Measurements from ENCODE around the gene CMTM4.
"Not testable (repeated sequence)": the region's sequence is repeated elsewhere in the genome, so short reads cannot be mapped to it uniquely, and the experiment has no call there.

Gene CMTM4

DNA sequence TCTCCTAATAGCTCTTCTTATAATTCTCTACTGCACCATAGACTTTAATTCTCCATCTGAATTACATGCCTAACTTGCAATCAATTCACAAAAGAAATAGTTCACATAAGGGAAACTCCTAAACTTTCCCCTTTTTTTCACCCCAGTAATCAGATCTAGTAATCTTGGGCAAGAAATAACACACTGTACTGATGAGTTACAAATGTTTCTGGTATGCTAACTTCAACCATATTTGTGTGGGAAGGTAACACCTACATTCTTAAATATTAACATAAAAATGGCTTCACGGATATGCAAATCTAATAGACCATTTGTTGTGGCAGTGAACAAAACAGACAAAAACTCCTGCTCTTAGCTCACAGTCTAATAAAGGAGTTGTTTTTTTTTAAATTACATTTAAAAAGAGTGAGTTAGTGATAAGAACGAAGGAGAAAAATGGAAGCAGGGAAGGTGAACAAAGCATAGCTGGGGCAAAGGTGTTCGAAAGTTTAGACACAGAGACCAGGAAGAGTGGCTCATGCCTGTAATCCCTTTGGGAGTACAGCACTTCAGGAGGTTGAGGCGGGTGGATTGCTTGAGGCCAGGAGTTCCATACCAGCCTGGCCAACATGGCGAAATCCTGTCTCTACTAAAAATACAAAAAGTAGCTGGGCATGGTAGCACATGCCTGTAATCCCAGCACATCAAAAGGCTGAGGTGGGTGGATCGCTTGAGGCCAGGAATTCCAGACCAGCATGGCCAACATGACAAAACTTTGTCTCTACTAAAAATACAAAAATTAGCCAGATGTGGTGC lies 57.3 kb downstream of the CMTM4 start:
- DNase-seq, result no peak

GRCh38 chr16:66637806-66638205 lies 58.7 kb downstream of the CMTM4 start:
- DNase-seq, result no peak

DNA sequence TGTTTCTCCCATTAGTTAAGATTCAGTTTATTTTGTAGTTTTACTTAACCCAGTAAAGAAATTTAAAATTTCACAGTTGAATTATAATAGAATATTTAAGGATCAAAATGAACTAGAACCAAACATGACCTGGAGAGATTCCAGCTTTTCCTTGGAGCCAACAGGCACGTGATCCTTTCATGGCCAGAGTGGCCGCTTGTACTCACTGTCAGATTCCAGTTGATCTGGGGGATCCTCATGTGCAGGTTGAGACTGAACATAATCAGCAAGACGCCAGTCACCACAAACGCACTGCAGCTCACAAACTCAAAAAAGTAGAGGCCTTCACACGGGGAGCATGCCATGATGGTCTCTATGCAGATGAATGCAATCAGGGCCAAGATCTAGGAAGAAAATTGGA lies 60.3 kb downstream of the CMTM4 start:
- no peak for DNase-seq

- DNase-seq, result no peak
Measured at GRCh38 chr16:66635406-66635805, 61.1 kb downstream of the CMTM4 start.

GRCh38 chr16:66634527-66635196 lies 61.9 kb downstream of the CMTM4 start:
- DNase-seq, result no peak

DNA sequence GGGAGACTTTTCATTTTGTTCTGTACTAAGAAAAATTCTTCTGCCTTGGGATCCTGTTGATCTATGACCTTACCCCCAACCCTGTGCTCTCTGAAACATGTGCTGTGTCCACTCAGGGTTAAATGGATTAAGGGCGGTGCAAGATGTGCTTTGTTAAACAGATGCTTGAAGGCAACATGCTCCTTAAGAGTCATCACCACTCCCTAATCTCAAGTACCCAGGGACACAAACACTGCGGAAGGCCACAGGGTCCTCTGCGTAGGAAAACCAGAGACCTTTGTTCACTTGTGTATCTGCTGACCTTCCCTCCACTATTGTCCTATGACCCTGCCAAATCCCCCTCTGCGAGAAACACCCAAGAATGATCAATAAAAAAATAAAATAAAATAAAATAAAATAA lies 65.0 kb downstream of the CMTM4 start:
- not testable (repeated sequence) for DNase-seq

GRCh38 chr16:66630561-66631260 lies 65.8 kb downstream of the CMTM4 start:
- not testable (repeated sequence) for DNase-seq

- DNase-seq, result no peak
Measured at GRCh38 chr16:66629856-66630255, 66.7 kb downstream of the CMTM4 start.

- not testable (repeated sequence) for DNase-seq
Measured at GRCh38 chr16:66627611-66628378, 68.7 kb downstream of the CMTM4 start.

GRCh38 chr16:66623755-66624154 lies 72.8 kb downstream of the CMTM4 start:
- DNase-seq, result no peak

DNA sequence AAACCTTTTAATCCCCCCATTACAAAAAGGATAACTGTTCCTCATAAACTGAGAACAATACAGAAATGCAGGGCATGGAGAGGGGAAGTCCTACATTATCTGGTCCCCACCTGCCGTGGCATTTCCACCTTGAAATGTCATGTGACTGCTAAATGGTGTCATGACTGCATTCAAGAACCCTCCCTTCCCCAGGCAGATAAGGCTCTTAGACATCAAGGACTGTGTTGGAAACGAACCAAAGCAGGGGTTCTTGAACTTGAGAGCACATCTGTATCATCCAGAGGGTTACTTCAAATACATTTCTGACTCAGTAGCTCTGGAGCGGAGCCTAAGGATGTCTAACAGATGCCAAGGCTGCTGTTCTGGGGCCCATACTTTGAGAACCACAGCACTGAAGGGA lies 73.7 kb downstream of the CMTM4 start:
- no peak for DNase-seq

- DNase-seq, result no peak
Measured at GRCh38 chr16:66621973-66622372, 74.6 kb downstream of the CMTM4 start.

DNA sequence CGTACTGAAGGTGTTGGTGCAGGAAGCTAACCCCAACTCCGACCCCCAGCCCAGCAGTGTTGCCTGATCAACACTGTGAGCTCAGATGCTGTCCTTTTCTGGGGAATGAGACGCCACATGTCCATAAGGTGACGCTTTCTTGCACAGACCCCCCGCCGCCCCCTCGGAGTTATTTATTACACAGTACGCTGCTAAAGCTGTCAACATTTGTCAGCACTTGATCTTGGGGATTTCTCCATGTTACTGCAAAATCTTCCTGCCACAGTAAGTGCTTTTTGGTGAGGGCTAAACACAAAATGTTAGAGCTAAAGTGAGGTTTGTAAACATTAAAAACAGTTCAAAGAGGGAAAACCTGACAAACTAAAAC lies 76.1 kb downstream of the CMTM4 start:
- DNase-seq, result no peak

DNA sequence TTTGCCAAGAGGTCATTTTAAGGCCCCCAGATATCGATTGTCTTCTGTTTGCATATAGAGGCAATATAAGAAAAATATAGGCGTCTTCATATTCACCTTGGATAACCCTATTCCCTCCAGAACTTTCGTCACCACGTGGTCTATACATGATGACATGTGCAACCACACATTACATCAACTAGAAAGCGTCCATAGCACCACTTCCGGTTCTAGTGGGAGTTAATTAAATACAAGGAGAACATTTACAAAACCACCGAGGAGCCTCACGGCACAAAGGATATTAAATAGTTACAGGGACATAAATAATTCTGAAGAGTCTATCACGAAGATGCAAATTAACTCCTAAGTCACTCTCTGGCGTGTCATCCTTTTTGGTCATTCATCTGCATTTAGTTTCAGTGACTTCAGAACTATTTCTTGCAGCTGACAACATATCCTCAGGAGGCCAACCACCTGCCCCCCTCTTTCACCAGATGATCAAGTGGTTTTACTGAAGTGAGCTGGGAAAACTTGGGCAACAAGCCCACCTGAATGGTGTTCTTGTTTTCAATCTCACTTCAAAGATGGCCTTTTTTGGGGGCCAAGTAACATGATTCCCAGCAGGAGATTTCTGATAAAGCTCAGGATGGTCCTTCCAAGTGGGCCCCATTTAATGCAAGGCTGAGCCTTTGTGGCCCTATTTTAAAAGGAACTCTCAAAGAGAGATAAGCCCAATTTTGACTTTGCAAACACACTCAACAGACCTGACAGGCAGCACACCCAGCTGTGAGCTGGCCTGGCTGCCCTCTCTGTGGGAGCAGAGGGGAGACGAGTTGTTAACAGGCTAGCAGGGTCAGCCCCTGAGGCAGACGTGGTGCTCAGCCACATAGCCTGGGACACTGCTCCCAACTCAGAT lies 76.8 kb downstream of the CMTM4 start:
- no peak for DNase-seq

DNA sequence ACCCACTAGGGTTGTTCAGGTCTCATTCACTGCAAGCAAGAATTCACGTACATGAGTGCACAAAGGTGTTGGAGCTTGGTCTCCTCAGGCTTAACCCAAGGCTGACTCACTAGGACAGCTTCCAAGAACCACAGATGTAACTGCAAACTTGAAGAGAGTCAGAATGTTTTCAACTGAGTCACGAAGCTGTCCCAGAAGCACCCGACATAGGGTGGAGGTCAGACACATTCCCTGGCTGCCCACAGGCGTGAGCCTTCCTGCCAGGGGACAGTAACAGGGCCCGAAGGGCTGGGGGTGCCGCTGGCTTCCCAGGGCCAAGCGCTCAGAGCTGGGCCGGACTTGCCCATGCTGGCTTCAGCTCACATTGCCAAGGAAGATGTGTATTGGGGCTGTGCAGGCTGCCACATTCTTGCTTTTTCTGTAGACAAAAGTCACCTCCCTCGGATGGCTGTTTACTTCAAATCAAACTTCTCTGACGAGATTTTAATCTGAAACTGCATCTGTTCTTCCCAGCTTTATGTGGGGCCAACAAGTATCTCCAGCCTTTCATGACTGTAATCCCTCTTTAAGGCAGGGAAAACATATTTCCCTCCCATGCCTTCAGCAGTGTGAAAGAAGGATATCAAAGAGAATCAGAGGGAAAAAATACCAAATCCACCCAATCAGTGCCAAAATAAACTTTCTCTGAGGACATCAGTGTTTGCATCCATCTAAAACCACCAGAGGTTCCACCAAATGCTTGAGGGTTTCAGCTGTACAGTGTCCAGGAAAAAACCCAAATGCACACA lies 77.8 kb downstream of the CMTM4 start:
- peak; percentile 80 for DNase-seq

- DNase-seq, result no peak
Measured at GRCh38 chr16:66617728-66618127, 78.8 kb downstream of the CMTM4 start.

- DNase-seq, result no peak
Measured at GRCh38 chr16:66617010-66617434, 79.5 kb downstream of the CMTM4 start.

DNA sequence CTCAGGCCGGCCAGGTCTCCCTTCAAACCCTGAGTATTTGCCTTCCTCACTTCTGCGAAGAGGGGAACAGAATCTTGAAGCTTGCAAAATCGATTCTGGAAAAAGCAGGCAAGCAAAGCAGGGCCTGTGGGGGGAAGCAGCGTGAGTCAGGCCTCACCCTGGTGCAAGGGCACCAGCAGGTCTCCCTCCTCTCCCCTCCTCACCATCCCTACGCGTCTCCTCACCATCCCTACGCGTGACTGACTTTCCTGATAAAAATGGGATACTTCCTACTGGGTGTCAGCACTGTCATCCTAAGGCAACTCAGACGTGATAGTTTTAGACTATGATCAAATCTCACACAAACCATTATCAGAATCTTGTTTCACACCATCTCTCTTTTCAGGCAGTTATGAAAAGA lies 80.0 kb downstream of the CMTM4 start:
- no peak for DNase-seq

DNA sequence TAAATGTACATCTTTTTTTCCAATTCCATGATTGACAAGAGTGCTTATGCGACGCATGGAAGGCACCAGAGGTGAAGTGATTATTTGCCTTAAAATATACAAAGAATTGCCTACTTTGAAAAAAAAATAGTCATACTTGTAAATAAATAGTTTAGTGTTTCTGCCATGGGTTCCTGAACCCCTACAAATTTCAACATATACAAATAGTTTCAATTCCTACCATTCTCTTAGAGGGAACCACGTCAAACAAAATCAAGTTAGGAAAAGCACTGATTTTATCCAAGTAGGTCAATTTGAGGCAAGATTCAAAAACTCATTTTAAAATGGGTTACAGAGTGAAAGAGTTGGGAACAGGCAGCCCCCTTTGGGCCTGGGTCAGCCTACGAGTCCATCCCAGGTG lies 80.4 kb downstream of the CMTM4 start:
- no peak for DNase-seq

DNA sequence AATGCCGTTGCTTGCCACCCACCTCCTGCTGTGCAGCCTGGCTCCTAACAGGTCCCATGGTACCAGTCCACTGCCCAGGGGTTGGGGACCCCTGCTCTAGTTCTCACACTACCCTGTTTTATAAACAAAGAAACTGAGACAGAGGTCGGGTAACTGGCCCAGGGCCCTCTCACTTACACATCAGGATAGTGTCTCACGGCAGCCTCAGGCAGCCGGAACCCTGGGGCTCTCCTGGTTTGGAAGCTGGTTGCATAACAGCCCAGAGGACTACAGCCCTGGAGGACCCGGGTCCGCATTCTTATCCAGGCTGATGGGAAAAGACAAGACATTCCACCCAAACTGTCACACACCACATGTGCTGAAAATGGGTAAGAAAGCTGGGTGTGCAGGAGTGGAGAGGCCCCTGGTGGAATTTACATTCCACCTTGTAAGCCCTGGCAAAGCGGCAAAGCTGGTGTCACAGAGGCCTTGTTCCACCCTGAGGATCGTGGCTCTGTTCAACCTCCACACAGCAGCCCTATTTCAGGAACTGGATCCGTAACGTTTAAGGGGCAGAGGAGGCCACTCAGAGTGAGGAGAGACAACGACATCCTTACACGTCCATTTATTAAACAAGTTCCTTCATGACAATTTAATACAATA lies 82.3 kb downstream of the CMTM4 start:
- no peak for DNase-seq

GRCh38 chr16:66612422-66612821 lies 84.1 kb downstream of the CMTM4 start:
- no peak for DNase-seq
